Smooth muscle cell (in vitro differentiated cells): ENCODE results near the gene SIGLEC6. TPM values are rescaled to one million over a fixed set of nuclear protein-coding genes. Genes with fewer than 3 reads are reported as not detected.

ENCODE experiments used
- DNase-seq: peaks from one replicate; lab custom pipeline; 2025; ENCODE audit not compliant: unreplicated experiment; lab: John Stamatoyannopoulos, UW
- H2AFZ ChIP-seq: fragments of 200-600 bp; sonication (generic); 2 replicates; pipeline ENCODE4 v1.6.0; 2016; ENCODE audit warnings: antibody characterized with exemption, low read depth, mild to moderate bottlenecking
- H3F3A ChIP-seq: fragments of 200-600 bp; sonication (generic); 2 replicates; pipeline ENCODE4 v1.6.0; 2017; ENCODE audit warnings: antibody characterized with exemption, low read depth
- H3K27ac ChIP-seq: fragments of 200-600 bp; sonication (generic); 2 replicates; pipeline ENCODE4 v1.5.1; 2016; ENCODE audit warnings: low read depth, mild to moderate bottlenecking
- H3K27me3 ChIP-seq: fragments of 200-600 bp; sonication (generic); 2 replicates; pipeline ENCODE4 v1.6.1; 2016; ENCODE audit warnings: low read depth, mild to moderate bottlenecking
- H3K36me3 ChIP-seq: fragments of 200-600 bp; sonication (generic); 2 replicates; pipeline ENCODE4 v1.5.1; 2016; ENCODE audit warnings: low read depth
- H3K4me1 ChIP-seq: fragments of 200-600 bp; sonication (generic); 2 replicates; pipeline ENCODE4 v1.5.1; 2016; ENCODE audit warnings: low read depth
- H3K4me2 ChIP-seq: fragments of 200-600 bp; sonication (generic); 2 replicates; pipeline ENCODE4 v1.6.0; 2016; ENCODE audit warnings: mild to moderate bottlenecking
- H3K4me3 ChIP-seq: fragments of 200-600 bp; sonication (generic); 2 replicates; pipeline ENCODE4 v1.5.1; 2016; ENCODE audit warnings: mild to moderate bottlenecking
- H3K79me2 ChIP-seq: fragments of 200-600 bp; sonication (generic); 2 replicates; pipeline ENCODE4 v1.6.0; 2016; ENCODE audit warnings: low read depth, mild to moderate bottlenecking
- H3K9ac ChIP-seq: fragments of 200-600 bp; sonication (generic); 2 replicates; pipeline ENCODE4 v1.6.0; 2016; ENCODE audit warnings: low read depth
- H3K9me3 ChIP-seq: fragments of 200-600 bp; sonication (generic); replicated peaks from 2 replicates; pipeline ENCODE4 v1.5.1; 2016; ENCODE audit warnings: low read depth
- H4K20me1 ChIP-seq: fragments of 200-600 bp; sonication (generic); 2 replicates; pipeline ENCODE4 v1.6.0; 2016; ENCODE audit warnings: low read depth
- CTCF ChIP-seq: fragments of 200-600 bp; sonication (generic); IDR thresholded peaks from 2 replicates; pipeline ENCODE4 v1.5.1; 2017; ENCODE audit warnings: borderline replicate concordance, mild to moderate bottlenecking, antibody characterized with exemption; ENCODE audit not compliant: insufficient read depth, poor library complexity, severe bottlenecking
- WGBS: methylation state at CpG from one replicate; pipeline ENCODE4 v1.1.7; 2016; ENCODE audit warnings: low lambda C conversion rate; 5-methylcytosine and 5-hydroxymethylcytosine counted together
- polyA plus RNA-seq: library from polyadenylated mRNA; unstranded; fragments of >200 nt; fragmentation: Nextera tagmentation; extraction: Ambion mirVana; gene quantifications from 2 replicates; pipeline ENCODE4 v1.2.1, GENCODE V29; 2016
- total RNA-seq: library from RNA; depleted of rRNA; stranded (reverse); fragments of >200 nt; gene quantifications from 2 replicates; pipeline ENCODE4 v1.2.3, GENCODE V29; 2014

Gene SIGLEC6
- total and polyA plus RNA-seq, 2 experiments from 2014 or later, result 2.0 TPM; not detected in 1

- no peak for TF ChIP-seq CTCF
- no peak overlapping the region for H2AFZ ChIP-seq
- no peak overlapping the region for H3K4me3 ChIP-seq
- no peaks in the 10 kb centered on the region for H3K36me3 ChIP-seq
- no peaks in the 10 kb centered on the region for H3K4me1 ChIP-seq
- H3K9ac ChIP-seq, result no peak overlapping the region
- no peaks in the 10 kb centered on the region for H3K9me3 ChIP-seq
- H3K27me3 ChIP-seq, result no peaks in the 10 kb centered on the region
- WGBS, result 40% methylated on average over 7 of the region's 7 CpGs
- H3K27ac ChIP-seq, result peak overlapping the region; percentile 53
- H3F3A ChIP-seq, result no peaks in the 10 kb centered on the region
- no peak overlapping the region for H3K4me2 ChIP-seq
- no peak for DNase-seq
- H3K79me2 ChIP-seq, result no peaks in the 10 kb centered on the region
- H4K20me1 ChIP-seq, result no peaks in the 10 kb centered on the region
Measured at GRCh38 chr19:51547397-51548212, 16.1 kb upstream of the SIGLEC6 start.

- H3K4me1 ChIP-seq, result no peaks in the 10 kb centered on the region
- H3K27ac ChIP-seq, result peak overlapping the region; percentile 53
- H3K36me3 ChIP-seq, result no peaks in the 10 kb centered on the region
- H3K79me2 ChIP-seq, result no peaks in the 10 kb centered on the region
- no peak overlapping the region for H3K4me2 ChIP-seq
- H3K27me3 ChIP-seq, result no peaks in the 10 kb centered on the region
- no peak for TF ChIP-seq CTCF
- no peaks in the 10 kb centered on the region for H4K20me1 ChIP-seq
- no peak overlapping the region for H3K4me3 ChIP-seq
- DNase-seq, result no peak
- H2AFZ ChIP-seq, result no peak overlapping the region
- H3K9me3 ChIP-seq, result no peaks in the 10 kb centered on the region
- H3F3A ChIP-seq, result no peaks in the 10 kb centered on the region
- 61% methylated on average over 10 of the region's 10 CpGs for WGBS
- H3K9ac ChIP-seq, result no peak overlapping the region
Measured at GRCh38 chr19:51546650-51547396, 15.4 kb upstream of the SIGLEC6 start.

GRCh38 chr19:51546107-51546649, 14.7 kb upstream of the SIGLEC6 start:
- H3K4me1 ChIP-seq, result no peaks in the 10 kb centered on the region
- no peak for TF ChIP-seq CTCF
- no peak for DNase-seq
- no peaks in the 10 kb centered on the region for H3K36me3 ChIP-seq
- no peak overlapping the region for H3K27ac ChIP-seq
- H3K9ac ChIP-seq, result no peak overlapping the region
- 68% methylated on average over 5 of the region's 5 CpGs for WGBS
- H4K20me1 ChIP-seq, result no peaks in the 10 kb centered on the region
- H3K4me3 ChIP-seq, result no peak overlapping the region
- H3F3A ChIP-seq, result no peaks in the 10 kb centered on the region
- no peaks in the 10 kb centered on the region for H3K27me3 ChIP-seq
- H3K4me2 ChIP-seq, result no peak overlapping the region
- H2AFZ ChIP-seq, result no peak overlapping the region
- H3K79me2 ChIP-seq, result no peaks in the 10 kb centered on the region
- no peaks in the 10 kb centered on the region for H3K9me3 ChIP-seq
